ENCODE measurements around the gene GJB4. TPM values are rescaled to one million over a fixed set of nuclear protein-coding genes. Genes with fewer than 3 reads are reported as not detected.
"Not testable (repeated sequence)": the region's sequence is repeated elsewhere in the genome, so short reads cannot be mapped to it uniquely, and the experiment has no call there.

GJB4 gene
- total RNA-seq, 2 donors from 2014 or later, result 1.3 to 2.4 TPM

DNA sequence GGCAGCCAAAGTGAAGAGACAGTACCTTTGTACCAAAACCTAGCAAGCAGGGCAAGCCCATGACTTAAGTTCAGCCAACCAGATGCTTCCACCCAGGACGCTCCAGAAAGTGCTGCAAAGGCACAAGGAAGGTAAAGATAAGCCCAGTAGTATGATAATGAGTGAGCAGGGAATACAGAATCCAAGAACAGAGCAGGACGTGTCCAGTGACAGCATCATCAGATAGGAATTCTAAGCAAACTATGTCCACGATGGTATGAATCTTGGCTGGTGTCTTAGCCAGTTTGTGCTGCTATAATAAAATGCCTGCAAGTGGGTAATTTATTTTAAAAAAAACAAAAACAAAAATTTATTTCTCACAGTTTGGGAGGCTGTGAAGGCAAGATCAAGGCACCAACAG is 46.9 kb downstream of the GJB4 start:
- Histone ChIP-seq H3K4me3 (no peak overlapping the region), H3K36me3 (no peaks in the 10 kb centered on the region), H3K27me3 (replicated peaks; ENCODE audit: insufficient read depth) (no peaks in the 10 kb centered on the region), H3K27ac (no peak overlapping the region), H3K9me3 (no peaks in the 10 kb centered on the region), H3K4me1 (replicated peaks) (no peaks in the 10 kb centered on the region)
- WGBS, result 52% methylated on average over 3 of the region's 3 CpGs
- DNase-seq (ENCODE audit: low spot score), result no peak
- TF ChIP-seq POLR2A (IDR thresholded peaks at IDR 0.05) (no peak), POLR2AphosphoS5 (IDR thresholded peaks at IDR 0.05) (no peak), CTCF (IDR thresholded peaks at IDR 0.05) (no peak)
- intact Hi-C loops (cut with DNase I), result no loop called here

- Histone ChIP-seq H3K9me3 (no peaks in the 10 kb centered on the region), H3K27me3 (replicated peaks; ENCODE audit: insufficient read depth) (no peaks in the 10 kb centered on the region), H3K4me3 (no peak overlapping the region), H3K27ac (no peak overlapping the region), H3K36me3 (no peaks in the 10 kb centered on the region), H3K4me1 (replicated peaks) (no peaks in the 10 kb centered on the region)
- intact Hi-C loops (cut with DNase I), result no loop called here
- no peak for DNase-seq (ENCODE audit: low spot score)
- TF ChIP-seq CTCF (IDR thresholded peaks at IDR 0.05), result no peak
- no peak for TF ChIP-seq POLR2A (IDR thresholded peaks at IDR 0.05)
- TF ChIP-seq POLR2AphosphoS5 (IDR thresholded peaks at IDR 0.05), result no peak
- WGBS, result 72% methylated on average over 9 of the region's 9 CpGs
Measured at GRCh38 chr1:34808051-34808810, 48.7 kb downstream of the GJB4 start.

DNA sequence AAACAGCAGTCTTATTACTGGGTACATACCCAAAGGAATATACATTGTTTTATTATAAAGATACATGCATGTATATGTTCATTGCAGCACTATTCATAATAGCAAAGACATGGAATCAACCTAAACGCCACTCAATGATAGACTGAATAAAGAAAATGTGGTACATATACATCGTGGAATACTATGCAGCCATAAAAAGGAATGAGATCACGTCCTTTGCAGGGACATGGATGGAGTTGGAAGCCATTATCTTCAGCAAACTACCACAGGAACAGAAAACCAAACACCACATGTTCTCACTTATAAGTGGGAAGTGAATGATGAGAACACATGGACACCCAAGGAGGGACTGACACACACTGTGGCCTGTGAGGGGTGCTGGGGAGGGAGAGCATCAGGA is 51.2 kb downstream of the GJB4 start:
- H3K4me1 ChIP-seq (replicated peaks); H3K27ac ChIP-seq; intact Hi-C loops (cut with DNase I); H3K9me3 ChIP-seq; H3K36me3 ChIP-seq; DNase-seq (ENCODE audit: low spot score); H3K4me3 ChIP-seq; H3K27me3 ChIP-seq (replicated peaks; ENCODE audit: insufficient read depth): not testable (repeated sequence)
- 92% methylated on average over 3 of the region's 3 CpGs for WGBS

Other genes with a start within 250 kb of the GJB4 start
- gene GJB5, start 4.7 kb upstream of the GJB4 start, total RNA-seq, result 1 to 10 TPM; 6.5 to 6.9 TPM
- 1 to 10 TPM; 5.4 to 7.1 TPM for gene GJB3, start 21.5 kb downstream of the GJB4 start, total RNA-seq
- 10 to 100 TPM in 1 of 2 donors, 1 to 10 TPM in 1; 3.8 to 15.9 TPM for gene GJA4, start 33.3 kb downstream of the GJB4 start, total RNA-seq
- gene SMIM12, start 100.0 kb downstream of the GJB4 start, total RNA-seq, result 10 to 100 TPM; 10.7 to 29.6 TPM
- gene DLGAP3, start 169.9 kb downstream of the GJB4 start, total RNA-seq, result 1 to 10 TPM in 1 of 2 donors, under 1 TPM in 1; 0.14 to 7.1 TPM
- gene TMEM35B, start 225.6 kb downstream of the GJB4 start, total RNA-seq, result 10 to 100 TPM; 60.8 to 64.4 TPM